GM21723 (cell line): ENCODE measurements around the gene RNF208.
"Not testable (repeated sequence)": the region's sequence is repeated elsewhere in the genome, so short reads cannot be mapped to it uniquely, and the experiment has no call there.

Experiments
- ATAC-seq: cut with Tn5 transposase; IDR thresholded peaks from one replicate; pipeline ENCODE4 v1.9.1; 2021; ENCODE audit warnings: mild to moderate bottlenecking, moderate library complexity; ENCODE audit not compliant: unreplicated experiment

The RNF208 gene

GRCh38 chr9:137253717-137254623 is 31.9 kb upstream of the RNF208 start:
- no peak for ATAC-seq

GRCh38 chr9:137252555-137253506 is 30.8 kb upstream of the RNF208 start:
- ATAC-seq, result no peak

GRCh38 chr9:137251490-137252268 is 29.6 kb upstream of the RNF208 start:
- ATAC-seq, result no peak

DNA sequence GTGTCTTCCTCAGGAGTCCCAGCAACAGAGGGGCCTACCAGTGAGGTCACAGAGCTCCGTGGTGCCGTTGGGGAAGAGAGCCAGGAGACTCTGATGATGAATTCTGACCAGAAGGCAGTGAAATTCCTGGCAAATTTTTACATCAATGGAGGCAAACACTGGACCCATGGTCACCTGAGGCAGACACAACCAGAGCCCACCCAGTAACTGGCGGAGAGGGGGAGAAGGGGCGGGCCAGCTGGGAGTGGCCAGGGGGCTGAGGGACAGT is 29.1 kb upstream of the RNF208 start, which contains the start of gene STPG3:
STPG3 (plus strand) TSS at position 93 of the 268 bp plus-strand sequence; CDS start at position 94, 1 bp downstream.
- no peak for ATAC-seq

- ATAC-seq, result no peak
Observed at GRCh38 chr9:137250329-137251193, 28.5 kb upstream of the RNF208 start.

DNA sequence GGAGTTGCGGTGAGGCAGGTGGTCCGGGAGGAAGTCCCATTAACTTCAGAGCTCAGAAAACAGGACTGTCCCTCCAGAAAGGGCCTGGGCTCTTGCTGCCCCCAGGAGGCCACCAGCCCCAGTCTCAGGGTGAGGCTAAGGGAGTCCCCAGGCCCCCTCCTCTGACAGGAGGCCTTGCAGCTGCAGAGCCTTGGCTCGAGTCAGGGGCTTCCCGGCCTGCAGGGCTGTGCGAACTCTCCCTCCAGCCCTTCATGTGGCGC is 25.8 kb upstream of the RNF208 start:
- ATAC-seq, result no peak

DNA sequence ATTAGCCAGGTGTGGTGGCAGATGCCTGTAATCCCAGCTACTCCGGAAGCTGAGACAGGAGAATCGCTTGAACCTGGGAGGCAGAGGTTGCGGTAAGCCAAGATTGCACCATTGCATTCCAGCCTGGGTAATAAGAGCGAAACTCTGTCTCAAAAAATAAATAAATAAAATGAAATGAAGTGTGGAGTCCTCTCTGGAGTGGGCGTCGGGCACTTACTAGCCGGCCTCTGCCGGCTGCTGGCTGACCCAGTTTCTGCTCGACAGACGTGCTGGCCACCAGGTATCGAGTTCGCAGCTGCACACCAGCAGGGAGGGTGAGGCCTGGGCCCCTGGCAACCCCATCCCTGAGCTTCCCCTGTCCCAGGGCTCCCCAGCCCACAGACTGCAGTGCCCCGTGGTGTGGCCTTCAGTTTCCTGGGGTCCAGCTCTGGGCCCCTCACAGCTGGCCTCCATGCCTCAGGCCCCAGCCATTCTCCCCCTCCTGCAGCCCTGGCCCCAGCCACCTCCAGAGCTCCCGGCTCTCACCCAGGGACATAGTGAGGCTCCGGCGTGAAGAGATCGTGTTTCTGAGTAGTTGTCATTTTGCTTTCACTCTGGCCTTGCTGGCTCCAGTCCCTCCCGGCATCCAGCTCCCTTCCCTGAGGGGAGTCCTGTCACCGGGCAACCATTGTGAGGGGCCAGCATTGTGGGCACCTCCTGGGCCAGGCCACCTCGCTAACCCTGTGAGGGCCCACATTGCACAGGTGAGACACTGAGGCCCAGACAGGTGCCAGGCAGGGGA is 25.3 kb upstream of the RNF208 start:
- ATAC-seq, result no peak

DNA sequence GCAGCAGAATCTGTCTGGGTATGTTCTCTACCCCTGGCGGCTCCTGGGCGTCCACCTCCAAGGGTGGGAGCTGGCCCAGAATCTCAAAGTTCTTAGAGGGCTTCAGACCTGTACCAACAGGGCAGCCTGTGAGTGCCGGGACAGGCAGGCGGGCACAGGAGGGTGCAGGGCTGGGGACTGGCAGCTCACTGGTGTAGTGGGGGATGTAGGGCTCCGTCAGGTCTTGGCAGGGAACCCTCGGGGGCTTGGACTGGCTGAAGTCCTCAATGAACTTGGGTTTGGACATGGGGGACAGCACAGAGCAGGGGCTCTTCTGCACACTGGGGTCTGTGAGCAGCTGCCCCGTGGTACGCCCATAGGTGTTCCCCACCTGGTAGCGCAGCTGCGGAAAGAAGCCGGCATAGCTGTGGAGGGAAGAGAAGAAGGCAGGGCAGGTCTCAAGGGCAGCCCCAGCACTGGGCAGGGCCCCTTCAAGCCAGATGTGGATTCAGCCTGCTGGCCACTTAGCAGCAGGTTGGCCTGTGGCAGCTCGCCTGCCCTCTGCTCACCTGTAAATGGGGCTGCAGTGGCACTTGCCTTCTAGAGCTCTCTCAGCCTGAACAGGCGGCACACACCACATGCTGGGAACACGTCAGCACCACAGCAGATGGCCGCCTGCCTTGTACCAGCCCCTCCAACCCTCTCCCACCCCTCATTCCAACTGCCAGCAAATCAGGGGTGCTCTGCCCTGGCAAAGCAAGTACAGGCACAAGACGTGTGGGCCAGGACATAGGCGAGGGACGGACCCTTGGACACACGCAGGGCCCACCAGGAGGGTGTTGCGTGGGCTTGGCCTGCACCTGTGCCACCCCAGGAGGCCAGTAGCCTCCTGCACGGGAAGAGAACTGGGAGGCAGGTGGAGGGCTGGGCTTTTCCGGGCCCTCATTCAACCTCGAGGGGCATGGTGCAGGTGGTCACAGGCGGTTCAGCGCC is 23.7 kb upstream of the RNF208 start:
- ATAC-seq, result no peak

DNA sequence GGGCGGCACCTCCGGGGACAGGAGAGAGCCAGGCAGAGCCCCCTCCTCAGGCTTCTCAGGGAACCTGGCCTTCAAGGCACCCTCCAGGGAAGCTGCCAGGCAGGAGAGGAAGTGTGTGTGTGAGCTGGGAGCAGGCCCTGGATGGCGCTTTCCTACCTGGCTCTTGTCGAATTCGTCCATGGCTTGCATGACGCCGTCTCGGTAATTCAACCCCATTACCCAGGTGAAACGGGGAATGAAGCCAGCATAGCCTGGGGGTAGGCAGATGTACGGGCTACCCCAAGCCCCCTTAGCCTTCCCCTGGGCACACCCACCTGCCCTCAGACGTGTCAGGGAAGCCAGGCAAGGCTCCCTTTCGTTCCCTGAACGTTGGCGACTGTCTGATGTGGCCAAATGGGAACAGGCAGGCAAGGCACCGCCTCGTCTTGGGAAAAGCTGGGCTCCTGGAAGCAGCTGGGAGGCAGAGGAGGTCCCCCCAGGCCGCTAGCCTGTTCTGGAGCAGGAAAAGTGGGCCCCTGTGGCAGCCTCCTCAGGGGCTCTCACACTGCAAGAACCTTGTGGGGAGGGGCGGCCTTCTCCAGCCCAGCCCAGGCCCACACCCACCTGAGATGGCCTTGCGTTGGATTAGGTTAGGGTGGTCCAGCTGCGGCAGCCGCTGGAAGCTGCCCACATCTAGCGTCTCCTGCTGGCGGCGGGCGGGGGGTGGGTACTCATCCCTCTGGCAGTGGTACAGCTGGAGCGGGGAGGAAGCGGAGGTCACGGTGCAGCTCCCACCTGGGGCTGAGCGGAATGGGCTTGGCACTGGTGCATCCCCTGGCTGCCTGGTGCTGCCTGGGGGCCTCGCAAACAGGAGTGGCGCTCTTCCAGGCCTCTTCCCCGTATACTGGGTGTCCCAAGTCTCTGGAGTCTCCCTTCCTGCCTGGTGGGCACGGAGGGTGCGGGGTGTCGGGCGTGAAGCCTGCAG is 22.7 kb upstream of the RNF208 start:
- no peak for ATAC-seq

- no peak for ATAC-seq
Observed at GRCh38 chr9:137243626-137244485, 21.8 kb upstream of the RNF208 start.

DNA sequence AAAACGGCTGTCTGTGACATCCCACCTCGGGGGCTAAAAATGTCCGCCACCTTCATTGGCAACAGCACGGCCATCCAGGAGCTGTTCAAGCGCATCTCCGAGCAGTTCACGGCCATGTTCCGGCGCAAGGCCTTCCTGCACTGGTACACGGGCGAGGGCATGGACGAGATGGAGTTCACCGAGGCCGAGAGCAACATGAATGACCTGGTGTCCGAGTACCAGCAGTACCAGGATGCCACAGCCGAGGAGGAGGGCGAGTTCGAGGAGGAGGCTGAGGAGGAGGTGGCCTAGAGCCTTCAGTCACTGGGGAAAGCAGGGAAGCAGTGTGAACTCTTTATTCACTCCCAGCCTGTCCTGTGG is 21.2 kb upstream of the RNF208 start:
- not testable (repeated sequence) for ATAC-seq

DNA sequence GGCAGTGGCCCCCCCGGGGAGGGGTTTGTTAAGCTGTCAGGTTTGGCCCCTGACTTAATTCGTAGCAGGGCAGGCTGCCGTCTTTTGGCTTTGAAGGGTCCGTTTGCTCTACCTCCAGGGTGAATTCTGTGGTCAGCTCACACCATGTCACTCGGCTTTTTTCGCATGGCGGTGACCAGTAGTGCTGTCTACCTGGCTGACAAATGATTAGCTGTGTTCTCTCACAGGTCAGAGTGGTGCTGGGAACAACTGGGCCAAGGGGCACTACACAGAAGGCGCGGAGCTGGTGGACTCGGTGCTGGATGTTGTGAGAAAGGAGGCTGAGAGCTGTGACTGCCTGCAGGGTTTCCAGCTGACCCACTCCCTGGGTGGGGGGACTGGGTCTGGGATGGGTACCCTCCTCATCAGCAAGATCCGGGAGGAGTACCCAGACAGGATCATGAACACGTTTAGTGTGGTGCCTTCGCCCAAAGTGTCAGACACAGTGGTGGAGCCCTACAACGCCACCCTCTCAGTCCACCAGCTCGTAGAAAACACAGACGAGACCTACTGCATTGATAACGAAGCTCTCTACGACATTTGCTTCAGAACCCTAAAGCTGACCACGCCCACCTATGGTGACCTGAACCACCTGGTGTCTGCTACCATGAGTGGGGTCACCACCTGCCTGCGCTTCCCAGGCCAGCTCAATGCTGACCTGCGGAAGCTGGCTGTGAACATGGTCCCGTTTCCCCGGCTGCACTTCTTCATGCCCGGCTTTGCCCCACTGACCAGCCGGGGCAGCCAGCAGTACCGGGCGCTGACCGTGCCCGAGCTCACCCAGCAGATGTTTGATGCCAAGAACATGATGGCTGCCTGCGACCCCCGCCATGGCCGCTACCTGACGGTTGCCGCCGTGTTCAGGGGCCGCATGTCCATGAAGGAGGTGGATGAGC is 20.5 kb upstream of the RNF208 start:
- ATAC-seq, result no peak

GRCh38 chr9:137241490-137242268 is 19.6 kb upstream of the RNF208 start:
- ATAC-seq, result peak; percentile 11

DNA sequence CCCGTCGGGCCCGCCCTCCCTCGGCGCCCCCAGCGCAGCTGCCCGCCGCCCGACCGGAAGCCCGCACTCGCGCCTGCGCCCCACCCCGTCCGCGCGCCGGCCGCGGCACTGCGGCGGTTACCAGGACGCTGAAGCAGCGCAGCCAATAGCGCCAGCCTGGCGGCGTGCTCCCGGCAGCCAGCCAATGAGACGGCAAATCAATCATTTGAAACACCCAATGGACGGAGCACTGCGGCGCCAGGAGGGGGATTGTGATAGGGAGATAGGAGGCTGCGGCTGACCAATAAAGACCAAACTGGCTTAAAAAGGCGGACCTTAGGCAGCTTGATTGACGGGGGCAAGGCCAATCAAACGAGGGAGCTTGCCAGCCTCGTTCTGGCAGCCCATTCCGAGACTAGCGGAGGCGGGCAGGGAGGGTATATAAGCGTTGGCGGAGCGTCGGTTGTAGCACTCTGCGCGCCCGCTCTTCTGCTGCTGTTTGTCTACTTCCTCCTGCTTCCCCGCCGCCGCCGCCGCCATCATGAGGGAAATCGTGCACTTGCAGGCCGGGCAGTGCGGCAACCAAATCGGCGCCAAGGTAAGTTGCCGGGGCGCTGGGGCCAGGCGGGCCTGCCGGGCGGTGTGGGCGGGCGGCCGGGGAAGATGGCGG is 18.9 kb upstream of the RNF208 start, which contains the start of gene TUBB4B:
TUBB4B (plus strand) TSS at position 447 of the 649 bp plus-strand sequence; CDS start at position 521, 74 bp downstream.
- ATAC-seq, result peak; percentile 71
